ENCODE measurements around the gene ID1.

- TF ChIP-seq, protein P1, sequence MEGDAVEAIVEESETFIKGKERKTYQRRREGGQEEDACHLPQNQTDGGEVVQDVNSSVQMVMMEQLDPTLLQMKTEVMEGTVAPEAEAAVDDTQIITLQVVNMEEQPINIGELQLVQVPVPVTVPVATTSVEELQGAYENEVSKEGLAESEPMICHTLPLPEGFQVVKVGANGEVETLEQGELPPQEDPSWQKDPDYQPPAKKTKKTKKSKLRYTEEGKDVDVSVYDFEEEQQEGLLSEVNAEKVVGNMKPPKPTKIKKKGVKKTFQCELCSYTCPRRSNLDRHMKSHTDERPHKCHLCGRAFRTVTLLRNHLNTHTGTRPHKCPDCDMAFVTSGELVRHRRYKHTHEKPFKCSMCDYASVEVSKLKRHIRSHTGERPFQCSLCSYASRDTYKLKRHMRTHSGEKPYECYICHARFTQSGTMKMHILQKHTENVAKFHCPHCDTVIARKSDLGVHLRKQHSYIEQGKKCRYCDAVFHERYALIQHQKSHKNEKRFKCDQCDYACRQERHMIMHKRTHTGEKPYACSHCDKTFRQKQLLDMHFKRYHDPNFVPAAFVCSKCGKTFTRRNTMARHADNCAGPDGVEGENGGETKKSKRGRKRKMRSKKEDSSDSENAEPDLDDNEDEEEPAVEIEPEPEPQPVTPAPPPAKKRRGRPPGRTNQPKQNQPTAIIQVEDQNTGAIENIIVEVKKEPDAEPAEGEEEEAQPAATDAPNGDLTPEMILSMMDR (IDR thresholded peaks at IDR 0.05): no peak
- no peak for TF ChIP-seq POLR2A (IDR thresholded peaks at IDR 0.05)
Measured at GRCh38 chr20:31566319-31566657, 38.8 kb upstream of the ID1 start.
